ENCODE measurements around the gene DNM3.
A peak's percentile ranks its signal among the peaks of the same experiment; 100 is the strongest.
"Not testable (repeated sequence)": the region's sequence is repeated elsewhere in the genome, so short reads cannot be mapped to it uniquely, and the experiment has no call there.

Gene DNM3

DNA sequence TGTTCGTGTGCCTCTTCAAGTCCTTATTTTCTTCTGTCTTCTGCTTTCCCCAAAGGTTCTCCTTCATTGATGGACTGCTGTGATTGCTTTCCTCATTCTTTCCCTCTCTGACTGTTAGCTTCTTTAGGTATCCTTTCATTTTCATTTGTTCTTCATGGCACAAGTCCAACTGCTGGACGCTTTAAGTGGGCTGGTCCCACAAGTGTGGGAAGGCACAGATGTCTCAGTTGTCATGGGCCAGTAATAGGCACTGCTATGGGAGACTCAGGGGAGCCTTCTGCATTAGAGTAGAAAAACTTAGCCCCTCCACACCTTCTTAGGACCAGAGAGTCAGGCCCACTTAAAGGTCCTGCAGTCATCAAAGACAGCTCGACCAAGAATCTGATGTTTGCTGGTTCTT lies 456.8 kb downstream of the DNM3 start:
- DNase-seq = no peak

DNA sequence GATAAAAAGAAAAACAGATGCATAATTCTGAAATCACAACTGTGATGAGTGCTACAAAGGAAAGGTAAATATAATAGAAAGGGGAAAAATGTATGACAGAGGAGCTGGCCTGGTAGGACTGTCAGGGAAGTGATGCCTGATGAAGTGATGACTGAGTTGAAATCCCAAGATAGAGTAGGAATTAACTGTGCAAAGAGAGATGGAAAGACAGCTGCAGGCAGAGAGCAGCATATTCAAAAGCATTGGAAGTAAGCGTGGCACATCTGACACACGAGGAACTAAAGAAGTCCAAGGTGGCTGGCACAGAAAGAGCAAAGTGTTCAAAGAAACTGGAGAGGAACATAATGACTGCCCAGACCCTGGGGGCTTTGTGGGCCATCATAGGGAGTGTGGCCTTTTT lies 457.6 kb downstream of the DNM3 start:
- DNase-seq = no peak

DNA sequence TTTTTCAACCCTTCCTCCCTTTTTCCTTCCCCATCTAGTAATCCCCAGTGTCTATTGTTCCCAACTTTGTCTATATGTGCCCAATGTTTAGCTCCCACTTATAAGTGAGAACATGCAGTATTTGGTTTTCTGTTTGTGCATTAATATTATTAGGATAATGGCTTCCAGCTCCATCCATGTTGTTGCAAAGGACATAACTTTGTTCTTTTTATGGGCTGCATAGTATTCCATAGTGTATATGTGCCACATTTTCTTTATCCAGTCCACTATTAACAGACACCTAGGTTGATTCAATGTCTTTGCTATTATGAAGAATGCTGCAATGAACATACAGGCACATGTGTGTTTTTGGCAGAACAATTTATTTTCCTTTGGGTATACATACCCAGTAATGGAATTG lies 458.2 kb downstream of the DNM3 start:
- no peak for DNase-seq

DNA sequence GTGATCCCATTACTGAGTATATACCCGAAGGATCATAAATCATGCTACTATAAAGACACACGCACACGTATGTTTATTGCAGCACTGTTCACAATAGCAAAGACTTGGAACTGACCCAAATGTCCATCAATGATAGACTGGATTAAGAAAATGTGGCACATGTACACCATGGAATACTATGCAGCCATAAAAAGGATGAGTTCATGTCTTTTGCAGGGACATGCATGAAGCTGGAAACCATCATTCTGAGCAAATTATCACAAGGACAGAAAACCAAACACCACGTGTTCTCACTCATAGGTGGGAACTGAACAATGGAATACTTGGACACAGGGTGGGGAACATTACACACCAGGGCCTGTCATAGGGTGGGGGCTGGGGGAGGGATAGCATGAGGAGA lies 466.2 kb downstream of the DNM3 start:
- not testable (repeated sequence) for DNase-seq

DNA sequence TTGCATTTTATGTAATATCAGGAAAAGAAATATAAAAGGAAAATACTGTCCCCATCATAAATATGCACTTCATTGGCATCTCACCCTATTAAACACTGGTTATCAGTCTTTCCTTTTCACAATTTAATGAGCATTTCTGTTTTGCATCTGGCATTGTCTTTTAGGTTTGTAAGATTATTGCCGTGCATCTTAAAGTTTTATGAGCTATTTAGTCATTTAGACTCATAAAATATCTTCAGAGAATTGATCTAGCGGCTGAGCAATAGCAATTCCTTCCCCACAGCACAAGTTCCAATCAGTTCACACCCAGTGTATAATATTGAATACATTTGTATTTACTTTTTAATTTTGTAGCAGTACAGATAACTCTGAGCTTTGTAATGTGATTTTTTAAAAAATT lies 466.8 kb downstream of the DNM3 start:
- no peak for DNase-seq

DNA sequence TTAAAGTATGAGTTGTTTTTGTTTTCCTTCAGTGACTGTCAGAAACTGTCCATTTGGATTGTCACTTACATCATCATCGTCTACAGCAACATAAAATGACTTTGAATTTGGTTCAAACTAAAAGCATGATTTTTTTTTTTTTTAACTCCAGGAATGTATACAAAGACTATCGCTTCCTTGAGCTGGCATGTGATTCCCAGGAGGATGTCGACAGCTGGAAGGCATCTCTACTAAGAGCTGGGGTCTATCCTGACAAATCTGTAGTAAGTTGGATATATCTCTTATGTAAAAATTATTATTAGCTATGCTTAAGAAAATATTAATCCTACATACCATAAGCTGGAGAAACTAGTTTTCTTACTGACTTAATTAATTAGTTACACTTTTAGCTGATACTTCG lies 467.3 kb downstream of the DNM3 start:
- no peak for DNase-seq

DNA sequence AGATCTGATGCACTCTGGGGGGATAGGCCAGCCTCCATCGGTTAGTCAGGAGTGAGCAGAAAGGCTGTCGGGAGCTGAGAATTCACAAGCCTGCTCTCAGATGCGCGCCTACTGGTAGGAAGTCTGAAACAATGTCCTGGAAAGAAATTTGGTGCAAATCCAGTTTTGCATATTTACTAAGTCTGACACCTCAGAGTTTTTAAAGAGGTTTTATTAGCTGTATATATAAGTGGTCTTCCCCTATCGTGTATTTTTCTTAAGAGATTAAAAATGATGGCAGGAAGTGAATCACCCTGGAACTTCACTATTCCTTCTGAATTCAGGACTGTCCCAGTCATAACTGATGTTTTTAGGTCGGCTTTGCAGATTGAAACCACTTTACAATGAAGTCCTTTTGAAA lies 479.4 kb downstream of the DNM3 start:
- DNase-seq = peak; percentile 63

DNA sequence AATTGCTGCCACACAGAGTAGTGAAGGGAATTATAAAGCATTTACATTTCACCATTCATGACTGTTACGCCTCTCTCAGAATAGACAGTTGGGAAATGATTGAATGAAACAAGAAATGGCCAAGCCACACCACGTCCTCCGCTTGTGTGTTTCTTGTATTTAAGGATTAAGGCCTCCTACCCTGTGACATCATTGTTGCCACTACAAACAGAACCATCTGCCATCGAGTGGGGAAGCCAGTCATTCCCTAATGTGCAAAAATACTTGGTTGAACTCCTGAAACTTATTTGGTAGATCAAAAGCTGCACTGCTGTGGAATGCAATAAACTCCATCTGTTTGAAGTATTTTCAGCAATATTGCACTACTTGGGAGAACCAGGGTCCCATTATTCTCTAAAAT lies 480.2 kb downstream of the DNM3 start:
- DNase-seq = peak; percentile 37

DNA sequence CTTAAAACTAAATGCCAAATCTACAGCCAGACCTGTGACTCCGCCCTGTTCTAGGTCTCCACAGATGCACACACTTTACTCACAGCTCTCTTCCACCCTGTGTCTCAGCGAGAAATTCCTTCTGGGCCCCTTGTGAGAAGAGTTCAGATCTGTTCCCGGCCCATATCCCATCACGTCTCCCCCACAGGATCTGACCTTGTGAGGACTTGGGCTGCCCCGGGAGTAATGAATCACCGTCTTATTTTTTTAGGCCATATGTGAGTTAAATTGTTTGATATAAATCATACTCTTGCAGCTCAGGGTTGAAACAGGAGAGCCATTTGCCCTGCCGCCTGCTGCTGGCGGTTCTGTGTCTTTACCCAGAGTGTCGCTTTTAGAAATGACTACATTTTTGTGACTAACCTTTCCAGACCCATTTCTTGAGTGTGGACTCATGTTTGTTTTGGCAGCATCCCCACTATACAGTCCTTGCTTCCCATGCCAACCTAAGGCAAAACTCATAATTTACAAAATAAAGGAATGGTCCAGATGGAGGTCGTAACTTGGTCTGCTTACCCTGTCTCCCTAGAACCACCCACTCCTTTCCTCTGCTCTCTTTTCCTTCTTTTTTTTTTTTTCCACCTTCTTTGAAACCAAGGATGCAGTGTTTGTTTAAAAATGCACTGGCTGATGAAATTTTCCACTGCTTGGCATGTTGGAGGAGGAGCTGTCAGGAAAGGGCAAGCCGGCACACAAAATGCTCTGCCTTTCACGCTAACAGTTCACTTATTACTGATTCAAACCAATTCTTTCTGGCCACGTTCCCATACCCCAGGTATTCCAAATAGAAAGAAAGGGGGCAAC lies 481.1 kb downstream of the DNM3 start:
- peak; percentile 96 for DNase-seq

DNA sequence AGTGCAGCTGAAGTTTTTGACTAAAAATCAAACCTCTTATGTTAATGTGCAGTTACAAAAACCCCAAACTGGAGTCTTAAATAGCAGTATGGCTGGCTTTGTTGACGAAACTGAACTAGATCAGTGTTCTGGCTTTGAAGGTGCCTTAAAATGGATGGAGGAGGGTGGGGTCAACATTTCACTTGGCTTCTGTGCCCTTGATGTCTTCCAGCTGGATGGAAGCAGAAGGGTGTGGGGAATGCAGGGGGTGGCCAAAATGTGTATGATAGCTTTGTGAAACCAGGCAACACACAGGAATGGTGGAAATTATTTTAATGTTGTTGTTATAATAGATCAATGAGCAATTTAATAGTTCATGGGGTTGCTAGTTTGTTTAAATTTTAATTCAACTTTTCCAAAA lies 482.4 kb downstream of the DNM3 start:
- DNase-seq = no peak

DNA sequence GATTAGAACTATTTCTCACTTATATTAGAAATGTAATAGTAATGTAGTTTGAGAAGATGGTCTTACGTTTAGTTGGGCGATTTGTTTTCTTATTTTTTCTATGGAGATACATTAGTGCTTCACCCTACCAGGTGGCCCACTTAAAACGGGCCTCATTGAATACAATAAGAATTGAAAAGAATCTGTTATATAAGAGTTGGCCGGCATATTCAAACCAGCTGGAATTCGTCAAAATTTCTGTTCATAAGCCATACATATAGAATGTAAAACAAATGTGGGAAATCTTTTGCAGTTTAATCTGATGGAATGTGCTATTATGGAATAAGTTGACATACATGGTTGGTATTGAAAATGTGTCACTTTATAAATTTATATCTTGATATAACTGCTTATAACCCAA lies 482.8 kb downstream of the DNM3 start:
- DNase-seq = no peak

DNA sequence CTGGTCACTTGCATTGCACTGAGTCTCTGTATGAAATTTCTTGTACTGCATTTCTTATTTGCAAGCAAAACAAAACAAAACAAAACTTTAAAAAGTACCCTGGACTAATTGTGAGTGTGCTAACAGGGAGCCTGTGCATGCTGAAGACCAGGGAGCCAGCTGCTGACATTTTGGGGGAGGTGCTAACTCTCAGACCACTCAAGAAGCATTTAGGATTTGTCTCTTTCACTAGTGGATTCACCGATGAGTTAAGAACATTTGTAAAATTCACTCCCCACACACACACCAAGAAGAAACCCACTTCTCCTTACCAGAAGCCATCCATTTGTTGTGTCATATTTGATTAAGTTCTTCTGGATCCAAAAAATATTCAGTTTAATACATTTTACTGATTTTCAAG lies 483.5 kb downstream of the DNM3 start:
- DNase-seq = no peak

DNA sequence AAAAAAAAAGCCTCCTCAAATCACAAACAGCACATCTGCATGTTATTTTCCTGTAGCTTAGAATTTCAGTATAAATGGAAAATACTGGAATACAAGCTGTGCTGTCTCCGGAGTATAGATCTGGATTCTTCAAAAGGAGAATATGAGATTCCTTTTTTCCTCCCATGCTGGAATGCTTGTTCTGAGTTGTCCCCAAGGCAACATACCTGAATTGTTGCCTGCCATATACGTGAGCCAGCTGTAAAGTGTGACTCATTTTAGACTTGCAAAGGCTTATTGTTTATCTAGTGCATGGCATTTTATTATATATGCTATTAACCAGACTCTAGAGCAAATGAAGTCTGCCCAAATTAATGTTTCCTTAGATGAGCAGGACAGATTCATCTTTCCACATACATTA lies 484.2 kb downstream of the DNM3 start:
- DNase-seq = peak; percentile 33

DNA sequence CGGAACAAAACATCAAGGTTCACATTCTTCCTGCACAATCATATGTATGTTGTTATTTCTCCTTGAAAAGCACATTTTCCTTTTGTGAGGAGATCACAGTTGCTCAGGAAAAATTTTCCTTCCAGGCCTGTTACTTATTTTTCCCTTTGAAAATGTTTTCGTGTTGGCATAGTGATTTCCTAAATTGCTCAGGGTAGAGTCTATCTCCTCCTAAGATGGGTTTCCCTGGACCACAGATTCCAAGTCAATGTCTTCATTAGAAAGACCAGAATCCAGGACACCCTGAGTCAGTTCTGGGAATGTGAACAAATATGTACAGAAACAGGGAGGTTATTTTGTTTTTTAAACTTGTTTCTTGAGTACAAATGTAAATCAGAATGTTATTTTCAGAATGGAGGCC lies 484.8 kb downstream of the DNM3 start:
- DNase-seq = no peak

DNA sequence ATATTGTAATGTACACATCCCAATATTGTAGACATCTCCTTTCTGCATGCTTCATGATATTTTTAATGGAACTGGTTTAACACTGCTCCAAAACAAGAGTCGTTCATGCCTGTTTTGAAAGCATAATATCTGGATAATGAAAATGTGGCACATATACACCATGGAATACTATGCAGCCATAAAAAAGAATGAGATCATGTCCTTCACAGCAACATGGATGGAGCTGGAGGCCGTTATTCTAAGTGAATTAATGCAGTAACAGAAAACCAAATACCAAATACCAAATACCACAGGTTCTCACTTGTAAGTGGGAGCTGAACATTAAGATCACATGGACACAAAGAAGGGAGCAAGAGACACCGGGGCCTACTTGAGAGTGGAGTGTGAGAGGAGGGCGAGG lies 487.0 kb downstream of the DNM3 start:
- DNase-seq = no peak

DNA sequence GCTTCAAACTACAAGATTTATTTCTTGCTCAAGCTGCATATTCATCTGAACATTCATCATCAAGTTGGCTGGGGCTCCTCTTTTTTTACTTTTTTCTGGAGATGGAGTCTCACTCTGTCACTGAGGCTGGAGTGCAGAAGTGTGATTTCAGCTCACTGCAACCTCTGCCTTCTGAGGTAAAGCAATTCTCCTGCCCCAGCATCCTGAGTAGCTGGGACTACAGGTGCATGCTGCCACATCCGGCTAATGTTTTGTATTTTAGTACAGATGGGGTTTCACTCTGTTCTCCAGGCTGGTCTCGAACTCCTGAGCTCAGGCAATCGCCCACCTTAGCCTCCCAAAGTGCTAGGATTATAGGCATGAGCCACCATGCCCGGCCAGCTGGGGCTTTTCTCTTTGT lies 490.9 kb downstream of the DNM3 start:
- DNase-seq = no peak

DNA sequence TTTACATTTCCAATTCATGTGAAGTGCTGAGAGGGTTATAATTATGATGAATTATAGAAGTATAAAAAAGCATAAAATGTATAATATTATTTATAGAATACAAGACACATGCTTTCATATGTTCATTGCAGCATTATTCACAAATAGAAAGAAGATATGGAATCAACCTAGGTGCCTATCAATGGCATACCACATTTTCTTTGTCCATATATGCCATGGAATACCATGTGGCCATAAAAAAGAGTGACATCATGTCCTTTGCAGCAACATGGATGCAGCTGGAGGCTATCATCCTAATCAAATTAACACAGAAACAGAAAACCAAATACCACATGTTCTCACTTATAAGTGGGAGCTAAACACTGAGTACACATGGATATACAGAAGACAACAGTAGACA lies 494.1 kb downstream of the DNM3 start:
- no peak for DNase-seq

DNA sequence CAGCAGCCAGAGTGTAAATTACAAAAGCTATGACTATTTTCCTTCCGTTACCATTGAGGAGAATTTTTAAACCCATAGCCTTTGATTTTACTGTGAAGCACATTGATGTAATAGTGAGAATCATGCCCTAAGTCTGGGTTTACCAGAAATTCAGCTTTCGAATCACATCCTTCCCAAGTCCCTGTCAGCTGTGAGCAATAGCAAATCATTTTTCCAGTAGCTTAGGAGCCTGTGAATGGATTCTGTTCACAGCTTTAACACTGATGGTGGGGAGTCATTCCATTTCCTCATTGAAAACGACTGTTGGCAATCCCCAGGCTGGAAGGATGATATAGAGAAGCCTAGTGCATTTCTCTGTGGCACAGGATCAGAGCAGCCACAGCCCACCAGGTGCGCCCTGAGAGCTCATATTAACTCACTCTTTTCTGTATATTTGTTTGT lies 497.0 kb downstream of the DNM3 start:
- no peak for DNase-seq

DNA sequence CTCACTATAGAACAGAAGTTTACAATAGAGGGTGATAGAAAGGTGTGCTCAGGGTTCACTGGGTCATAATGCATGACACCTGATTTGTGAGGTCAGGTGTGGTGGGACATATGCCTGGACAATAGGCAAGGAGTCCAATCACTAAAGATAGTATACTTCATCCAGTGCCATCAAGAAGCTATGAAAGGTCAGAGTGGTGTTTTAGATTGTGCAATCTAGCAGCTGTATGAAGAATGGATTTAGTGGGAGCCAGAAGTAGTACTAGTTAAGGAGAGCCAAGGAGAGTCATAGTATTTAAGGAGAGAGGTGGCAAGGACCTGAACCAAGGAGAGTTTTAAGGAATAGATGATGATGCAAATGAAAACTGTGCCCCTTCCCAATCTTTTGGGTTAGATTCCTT lies 498.5 kb downstream of the DNM3 start:
- DNase-seq = peak; percentile 18

DNA sequence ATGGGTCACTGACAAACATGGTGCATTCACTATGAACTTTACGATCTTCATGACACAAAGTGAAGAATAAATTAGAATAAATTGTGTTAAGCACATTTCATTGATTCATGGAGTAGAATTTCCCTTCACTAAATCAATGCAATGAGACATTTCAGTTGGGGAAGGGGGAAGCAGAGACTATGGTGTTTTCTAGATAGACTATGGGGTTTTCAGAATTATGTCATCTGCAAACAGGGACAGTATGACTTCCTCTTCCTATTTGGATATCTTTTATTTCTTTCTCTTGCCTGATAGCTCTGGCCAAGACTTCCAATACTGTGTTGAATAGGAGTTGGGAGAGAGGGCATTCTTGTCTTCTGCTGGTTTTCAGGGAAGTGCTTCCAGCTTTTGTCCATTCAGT lies 499.2 kb downstream of the DNM3 start:
- no peak for DNase-seq

DNA sequence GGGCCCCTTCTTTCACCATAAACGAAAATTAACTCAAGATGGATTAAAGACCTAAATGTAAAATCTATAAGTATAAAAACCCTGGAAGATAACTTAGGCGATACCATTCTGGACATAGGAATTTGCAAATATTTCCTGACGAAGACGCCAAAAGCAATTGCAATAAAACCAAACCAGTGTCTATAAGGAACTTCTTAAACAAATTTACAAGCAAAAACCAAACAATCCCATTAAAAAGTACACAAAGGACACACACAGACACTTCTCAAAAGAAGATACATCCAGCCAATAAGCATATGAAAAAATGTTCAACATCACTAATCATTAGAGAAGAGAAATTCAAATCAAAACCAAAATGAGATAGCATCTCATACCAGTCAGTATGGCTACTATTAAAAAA lies 500.4 kb downstream of the DNM3 start:
- no peak for DNase-seq

DNA sequence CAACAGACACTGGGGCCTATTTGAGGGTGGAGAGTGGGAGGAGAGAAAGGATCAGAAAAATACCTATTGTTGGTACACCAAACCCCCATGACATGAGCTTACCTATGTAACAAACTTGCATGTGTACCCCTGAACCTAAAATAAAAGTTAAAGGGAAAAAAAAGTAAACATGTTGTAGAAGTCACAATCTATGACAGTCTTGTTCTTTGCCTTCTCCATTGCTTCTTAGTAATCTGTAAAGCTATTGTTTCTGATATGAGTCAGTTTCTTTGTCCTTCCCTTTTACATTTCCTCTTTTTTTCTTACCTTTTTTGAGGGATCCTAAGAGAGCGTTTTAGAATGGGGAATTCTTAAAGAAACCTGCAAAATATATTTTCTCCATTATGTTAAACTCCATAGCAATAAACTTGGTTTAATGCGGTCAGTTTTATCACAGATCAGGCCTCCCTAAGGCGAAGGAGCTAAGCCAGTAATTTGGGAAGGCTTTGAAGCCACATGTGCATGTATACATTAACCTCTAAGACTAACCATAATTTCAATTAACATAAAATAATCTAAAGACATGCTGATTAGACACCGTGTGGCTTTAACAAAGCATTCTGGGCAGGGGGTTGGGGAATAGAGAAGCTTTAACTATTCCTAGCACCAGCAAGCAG lies 501.4 kb downstream of the DNM3 start:
- no peak for DNase-seq

DNA sequence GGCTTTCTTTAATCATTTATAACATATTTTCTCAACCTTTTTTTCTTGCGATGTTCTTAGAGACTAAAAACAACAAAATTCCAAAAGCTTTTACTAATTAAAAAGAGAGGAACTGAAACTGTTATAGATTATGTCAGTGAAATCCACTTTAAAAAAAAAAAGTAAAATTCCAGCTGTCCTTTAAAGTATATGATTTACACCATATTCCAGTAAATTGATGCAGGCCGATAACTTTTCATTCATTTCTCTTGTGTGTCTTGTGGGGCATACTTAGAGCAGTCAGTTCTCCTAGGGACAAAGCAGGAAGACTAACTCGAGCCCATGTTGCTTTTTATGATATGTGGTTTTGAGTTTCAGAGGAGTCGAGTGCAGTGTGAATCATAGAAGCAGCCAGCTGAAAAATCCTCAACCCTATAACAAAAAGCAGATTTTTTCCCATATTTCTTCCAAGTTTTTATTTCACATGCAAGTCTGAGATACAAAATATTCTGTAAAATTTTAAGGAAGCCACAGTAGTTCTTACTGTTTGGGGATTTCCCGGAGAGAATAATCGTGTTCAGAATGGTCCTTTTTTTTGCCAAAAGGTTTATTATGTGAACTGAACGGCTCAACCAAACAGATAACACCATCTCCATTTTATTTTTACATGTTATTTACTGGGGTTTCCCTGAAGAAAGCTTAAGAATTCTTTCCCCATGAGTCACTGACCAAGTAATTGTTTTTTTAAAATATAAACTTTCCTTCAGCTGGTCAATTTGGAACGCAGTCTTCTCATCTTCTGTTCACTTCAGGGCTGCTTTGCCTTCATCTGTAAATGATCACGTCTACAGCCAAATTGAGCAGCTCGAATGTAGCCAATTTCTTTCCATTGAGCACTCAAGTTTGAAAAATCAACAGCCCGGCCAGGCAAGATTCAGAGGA lies 502.2 kb downstream of the DNM3 start:
- peak; percentile 83 for DNase-seq

DNA sequence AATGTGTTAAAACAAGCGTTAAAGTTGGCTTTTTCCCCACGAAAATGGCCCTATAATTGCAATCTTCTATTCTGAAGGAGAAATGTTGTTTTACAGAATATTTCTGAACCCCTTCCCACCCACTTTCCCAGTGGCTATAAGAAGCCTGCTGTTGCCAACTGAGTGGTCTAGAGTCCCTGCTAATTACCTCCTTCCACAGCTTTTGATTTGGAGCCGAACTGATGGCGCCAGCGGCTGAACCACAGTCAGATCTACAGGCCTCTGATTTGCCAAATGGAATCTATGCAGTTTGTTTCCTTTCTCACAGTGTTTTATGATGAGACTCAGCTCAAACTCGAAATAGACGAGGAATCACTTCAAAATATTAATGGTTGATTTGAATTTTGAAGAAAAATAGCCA lies 503.1 kb downstream of the DNM3 start:
- no peak for DNase-seq
